SK-MEL-5 (cell line): ENCODE results near the gene EIF2B1. TPM values are rescaled to one million over a fixed set of nuclear protein-coding genes. Genes with fewer than 3 reads are reported as not detected.
"Not testable (repeated sequence)": the region's sequence is repeated elsewhere in the genome, so short reads cannot be mapped to it uniquely, and the experiment has no call there.

Experiments
- DNase-seq: peaks from one replicate; pipeline ENCODE4 v3.0.0-alpha.2; 2016; ENCODE audit warnings: low read depth, low spot score
- in situ Hi-C: cut with HindIII; loops from 2 replicates; pipeline ENCODE4 v1.10.0; 2016; ENCODE audit warnings: low sequenced_read_pairs, high pct_unique_total_duplicates, low pct_unique_long_range_greater_than_20kb
- small RNA-seq, 2 experiments: library from RNA; depleted of rRNA; stranded (forward); fragments of <200 nt; gene quantifications; one replicate each; pipeline ENCODE3, GENCODE V24; 2014
- total RNA-seq: library from RNA; depleted of rRNA; stranded (reverse); fragments of >200 nt; shearing (Covaris generic); gene quantifications from 2 replicates; pipeline ENCODE4 v1.2.3, GENCODE V29; 2014; rRNA removed

EIF2B1 gene
- total RNA-seq, 1 experiment from 2014 or later: 76.6 TPM

GRCh38 chr12:123591702-123592481, 41.6 kb downstream of the EIF2B1 start:
- DNase-seq: no peak
- in situ Hi-C loops: no loop called here

GRCh38 chr12:123580772-123581171, 52.7 kb downstream of the EIF2B1 start:
- in situ Hi-C loops: no loop called here

GRCh38 chr12:123578829-123579228, 54.7 kb downstream of the EIF2B1 start:
- in situ Hi-C loops, DNase-seq: not testable (repeated sequence)

More at GRCh38 chr12:123580772-123581171, 52.7 kb downstream of the EIF2B1 start:
- no peak for DNase-seq

- in situ Hi-C loops: no loop called here
- no peak for DNase-seq
Measured at GRCh38 chr12:123578243-123578642, 55.2 kb downstream of the EIF2B1 start.

- no peak for DNase-seq
- in situ Hi-C loops: no loop called here
Measured at GRCh38 chr12:123576611-123577010, 56.9 kb downstream of the EIF2B1 start.

- in situ Hi-C loops: no loop called here
Measured at GRCh38 chr12:123573870-123574269, 59.6 kb downstream of the EIF2B1 start.

GRCh38 chr12:123572391-123572790, 61.1 kb downstream of the EIF2B1 start:
- no peak for DNase-seq
- in situ Hi-C loops: no loop called here

More at GRCh38 chr12:123573870-123574269, 59.6 kb downstream of the EIF2B1 start:
- no peak for DNase-seq

GRCh38 chr12:123571343-123571813, 62.1 kb downstream of the EIF2B1 start:
- DNase-seq: peak; percentile 79
- in situ Hi-C loops: no loop called here

Small RNA genes lying within 50 kb of the gene (small RNA-seq; reads per million reads assigned to genes)
- gene SNORA9B: 0.53 to 1.5 reads per million in 2 experiments

Other genes starting within 250 kb of the EIF2B1 start
- 28.1 and 30.3 TPM in 2 replicates for gene KMT5A, start 249.6 kb downstream of the EIF2B1 start, total RNA-seq
- 2.0 and 2.2 TPM in 2 replicates for gene RILPL2, start 197.0 kb downstream of the EIF2B1 start, total RNA-seq
- gene SNRNP35, start 175.5 kb downstream of the EIF2B1 start, total RNA-seq: 19.5 and 20.6 TPM in 2 replicates
- gene RILPL1, start 100.0 kb downstream of the EIF2B1 start, total RNA-seq: 11.3 and 16.5 TPM in 2 replicates
- 537 and 558 TPM in 2 replicates for gene TMED2, start 49.1 kb downstream of the EIF2B1 start, total RNA-seq
- 45.3 and 54.0 TPM in 2 replicates for gene DDX55, start 31.6 kb downstream of the EIF2B1 start, total RNA-seq
- gene GTF2H3, start 143 bp upstream of the EIF2B1 start, total RNA-seq: 53.8 and 54.7 TPM in 2 replicates
- 9.8 and 11.0 TPM in 2 replicates for gene TCTN2, start 37.4 kb upstream of the EIF2B1 start, total RNA-seq
- 49.0 and 63.2 TPM in 2 replicates for gene ATP6V0A2, start 78.7 kb upstream of the EIF2B1 start, total RNA-seq
- gene DNAH10, start 128.6 kb upstream of the EIF2B1 start, total RNA-seq: 3.4 and 3.9 TPM in 2 replicates